NCI-H460 (cell line): ENCODE measurements around the gene ZFPM1. TPM values are rescaled to one million over a fixed set of nuclear protein-coding genes. Genes with fewer than 3 reads are reported as not detected.

Experiments
- DNase-seq: peaks from one replicate; pipeline ENCODE4 v3.0.0-alpha.2; 2016; ENCODE audit warnings: low read depth; ENCODE audit errors: extremely low read depth
- total RNA-seq: library from RNA; depleted of rRNA; stranded (reverse); fragments of >200 nt; shearing (Covaris generic); gene quantifications from 2 replicates; pipeline ENCODE4 v1.2.3, GENCODE V29; 2014

Gene ZFPM1
- total RNA-seq, 1 experiment from 2014 or later: 0.67 TPM

- no peak for DNase-seq
Observed at GRCh38 chr16:88416686-88417085, 36.4 kb upstream of the ZFPM1 start.

GRCh38 chr16:88417684-88418476 lies 35.2 kb upstream of the ZFPM1 start:
- no peak for DNase-seq

GRCh38 chr16:88418869-88419268 lies 34.2 kb upstream of the ZFPM1 start:
- no peak for DNase-seq

- no peak for DNase-seq
Observed at GRCh38 chr16:88419790-88420189, 33.3 kb upstream of the ZFPM1 start.

GRCh38 chr16:88420496-88420895 lies 32.6 kb upstream of the ZFPM1 start:
- DNase-seq: no peak

- no peak for DNase-seq
Observed at GRCh38 chr16:88421301-88421700, 31.8 kb upstream of the ZFPM1 start.

GRCh38 chr16:88421871-88422433 lies 31.1 kb upstream of the ZFPM1 start:
- DNase-seq: no peak

- no peak for DNase-seq
Observed at GRCh38 chr16:88422733-88423447, 30.2 kb upstream of the ZFPM1 start.

GRCh38 chr16:88423448-88423850 lies 29.6 kb upstream of the ZFPM1 start:
- DNase-seq: no peak

GRCh38 chr16:88424587-88425235 lies 28.4 kb upstream of the ZFPM1 start:
- no peak for DNase-seq

- DNase-seq: no peak
Observed at GRCh38 chr16:88426018-88426417, 27.1 kb upstream of the ZFPM1 start.

- DNase-seq: no peak
Observed at GRCh38 chr16:88427376-88427775, 25.7 kb upstream of the ZFPM1 start.

GRCh38 chr16:88428156-88428555 lies 24.9 kb upstream of the ZFPM1 start:
- DNase-seq: no peak

- DNase-seq: no peak
Observed at GRCh38 chr16:88428616-88429386, 24.3 kb upstream of the ZFPM1 start.

- no peak for DNase-seq
Observed at GRCh38 chr16:88429387-88430184, 23.5 kb upstream of the ZFPM1 start.

- no peak for DNase-seq
Observed at GRCh38 chr16:88430185-88430523, 22.9 kb upstream of the ZFPM1 start.

- DNase-seq: no peak
Observed at GRCh38 chr16:88430524-88431446, 22.3 kb upstream of the ZFPM1 start.

GRCh38 chr16:88431651-88432050 lies 21.4 kb upstream of the ZFPM1 start:
- DNase-seq: no peak

GRCh38 chr16:88432174-88432573 lies 20.9 kb upstream of the ZFPM1 start:
- no peak for DNase-seq
